DMS153 (cell line): ENCODE results near the gene SLC16A3.

Experiments
- DNase-seq: peaks from one replicate; lab custom pipeline; 2025; lab: John Stamatoyannopoulos, UW

Gene SLC16A3

DNA sequence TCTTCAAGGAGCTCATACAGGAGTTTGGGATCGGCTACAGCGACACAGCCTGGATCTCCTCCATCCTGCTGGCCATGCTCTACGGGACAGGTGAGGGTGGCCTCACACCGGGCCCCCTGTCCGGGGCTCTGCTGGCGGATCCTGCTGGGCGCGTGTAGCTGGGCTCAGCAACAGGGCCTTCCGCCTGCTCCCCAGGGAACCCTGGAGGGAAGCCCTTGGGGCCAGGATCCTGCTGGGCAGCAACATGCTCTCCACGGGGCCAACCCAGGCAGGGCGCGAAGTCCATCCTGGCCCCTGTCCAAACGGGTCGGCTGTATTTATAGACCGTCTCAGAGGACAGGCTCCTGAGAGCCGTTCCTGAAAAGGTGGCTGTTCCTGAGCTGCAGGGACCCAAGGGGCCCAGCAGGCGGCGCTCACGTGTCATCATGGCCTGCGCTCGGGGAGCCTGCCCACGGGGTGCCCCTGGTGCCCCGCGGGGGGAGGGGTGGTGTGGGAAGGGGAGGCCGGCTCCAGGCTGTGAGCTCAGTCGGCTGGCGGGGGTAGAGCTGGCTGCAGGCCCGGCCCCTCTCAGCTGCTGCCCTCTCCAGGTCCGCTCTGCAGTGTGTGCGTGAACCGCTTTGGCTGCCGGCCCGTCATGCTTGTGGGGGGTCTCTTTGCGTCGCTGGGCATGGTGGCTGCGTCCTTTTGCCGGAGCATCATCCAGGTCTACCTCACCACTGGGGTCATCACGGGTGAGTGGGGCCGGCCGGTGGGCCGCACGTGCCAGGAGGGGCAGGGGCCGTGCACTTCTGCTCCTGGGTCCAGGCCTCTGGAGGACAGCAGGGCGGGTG lies 7.5 kb downstream of the SLC16A3 start:
- peak; percentile 63 for DNase-seq

DNA sequence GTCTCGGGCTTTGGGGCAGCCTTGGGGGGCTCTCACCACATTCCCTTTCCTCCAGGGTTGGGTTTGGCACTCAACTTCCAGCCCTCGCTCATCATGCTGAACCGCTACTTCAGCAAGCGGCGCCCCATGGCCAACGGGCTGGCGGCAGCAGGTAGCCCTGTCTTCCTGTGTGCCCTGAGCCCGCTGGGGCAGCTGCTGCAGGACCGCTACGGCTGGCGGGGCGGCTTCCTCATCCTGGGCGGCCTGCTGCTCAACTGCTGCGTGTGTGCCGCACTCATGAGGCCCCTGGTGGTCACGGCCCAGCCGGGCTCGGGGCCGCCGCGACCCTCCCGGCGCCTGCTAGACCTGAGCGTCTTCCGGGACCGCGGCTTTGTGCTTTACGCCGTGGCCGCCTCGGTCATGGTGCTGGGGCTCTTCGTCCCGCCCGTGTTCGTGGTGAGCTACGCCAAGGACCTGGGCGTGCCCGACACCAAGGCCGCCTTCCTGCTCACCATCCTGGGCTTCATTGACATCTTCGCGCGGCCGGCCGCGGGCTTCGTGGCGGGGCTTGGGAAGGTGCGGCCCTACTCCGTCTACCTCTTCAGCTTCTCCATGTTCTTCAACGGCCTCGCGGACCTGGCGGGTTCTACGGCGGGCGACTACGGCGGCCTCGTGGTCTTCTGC lies 8.4 kb downstream of the SLC16A3 start:
- no peak for DNase-seq

DNA sequence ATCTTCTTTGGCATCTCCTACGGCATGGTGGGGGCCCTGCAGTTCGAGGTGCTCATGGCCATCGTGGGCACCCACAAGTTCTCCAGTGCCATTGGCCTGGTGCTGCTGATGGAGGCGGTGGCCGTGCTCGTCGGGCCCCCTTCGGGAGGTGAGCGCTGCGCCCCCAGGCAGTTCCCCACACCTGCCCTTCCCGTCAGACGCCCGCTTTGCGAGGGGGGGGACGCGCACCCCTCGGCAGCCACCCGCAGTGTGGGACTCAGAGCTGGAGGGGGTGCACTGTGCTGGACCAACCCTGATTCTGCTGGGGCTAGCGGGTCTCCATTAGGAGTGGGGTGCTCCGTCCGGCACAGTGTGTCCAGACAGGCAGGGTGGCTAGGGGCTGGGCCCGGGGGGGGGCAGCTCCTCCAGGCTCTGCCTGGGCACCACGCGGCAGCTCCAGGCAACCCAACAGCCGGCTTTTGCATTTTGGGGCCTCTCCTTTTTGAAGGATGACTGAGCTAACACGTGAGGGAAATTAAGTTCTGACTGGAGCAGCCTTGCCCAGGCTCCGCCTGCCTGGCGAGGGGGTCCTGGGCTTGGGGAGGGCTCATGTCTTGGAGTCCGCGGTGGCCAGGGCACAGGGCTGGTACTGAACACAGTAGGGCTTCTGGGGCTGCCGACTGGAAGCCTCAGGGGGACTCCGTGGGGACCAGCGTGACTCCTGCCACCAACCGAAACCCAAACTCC lies 9.1 kb downstream of the SLC16A3 start:
- DNase-seq, result no peak

DNA sequence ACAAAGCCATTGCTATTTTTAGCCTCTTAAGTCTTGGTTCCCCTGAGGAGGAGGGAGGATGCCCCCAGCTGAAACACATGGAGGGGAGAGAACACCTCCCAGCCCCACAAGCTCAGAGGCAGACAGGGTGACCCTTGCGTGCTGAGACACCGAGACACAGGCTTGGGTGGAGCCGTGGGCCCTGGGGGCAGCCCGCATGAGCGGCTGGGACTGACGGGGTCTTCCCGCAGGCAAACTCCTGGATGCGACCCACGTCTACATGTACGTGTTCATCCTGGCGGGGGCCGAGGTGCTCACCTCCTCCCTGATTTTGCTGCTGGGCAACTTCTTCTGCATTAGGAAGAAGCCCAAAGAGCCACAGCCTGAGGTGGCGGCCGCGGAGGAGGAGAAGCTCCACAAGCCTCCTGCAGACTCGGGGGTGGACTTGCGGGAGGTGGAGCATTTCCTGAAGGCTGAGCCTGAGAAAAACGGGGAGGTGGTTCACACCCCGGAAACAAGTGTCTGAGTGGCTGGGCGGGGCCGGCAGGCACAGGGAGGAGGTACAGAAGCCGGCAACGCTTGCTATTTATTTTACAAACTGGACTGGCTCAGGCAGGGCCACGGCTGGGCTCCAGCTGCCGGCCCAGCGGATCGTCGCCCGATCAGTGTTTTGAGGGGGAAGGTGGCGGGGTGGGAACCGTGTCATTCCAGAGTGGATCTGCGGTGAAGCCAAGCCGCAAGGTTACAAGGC lies 9.8 kb downstream of the SLC16A3 start:
- peak; percentile 68 for DNase-seq

DNA sequence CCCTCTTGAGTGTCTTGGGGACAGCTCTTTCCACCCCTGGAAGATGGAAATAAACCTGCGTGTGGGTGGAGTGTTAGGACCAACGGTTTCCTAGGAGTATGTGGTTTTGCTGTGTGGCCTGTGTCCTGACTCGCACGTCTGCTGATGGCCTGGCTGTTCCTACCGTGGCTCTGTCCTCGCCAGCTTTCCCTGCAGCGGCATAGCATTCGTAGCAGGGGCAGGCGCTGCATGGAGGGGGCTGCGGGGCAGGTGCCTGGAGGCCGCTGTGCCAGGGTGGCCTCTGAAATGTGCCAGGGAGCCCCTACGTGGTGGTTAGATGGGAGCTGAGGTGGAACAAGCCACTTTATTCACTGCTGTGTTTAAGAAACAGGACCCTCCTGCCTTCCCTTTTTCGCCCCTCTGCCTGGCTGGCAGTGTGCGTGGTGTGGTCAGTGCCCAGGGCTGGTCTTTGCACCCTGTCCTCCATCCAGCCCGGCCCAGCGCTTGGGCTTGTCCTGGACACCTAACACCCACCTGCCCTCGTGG lies 10.6 kb downstream of the SLC16A3 start:
- no peak for DNase-seq

DNA sequence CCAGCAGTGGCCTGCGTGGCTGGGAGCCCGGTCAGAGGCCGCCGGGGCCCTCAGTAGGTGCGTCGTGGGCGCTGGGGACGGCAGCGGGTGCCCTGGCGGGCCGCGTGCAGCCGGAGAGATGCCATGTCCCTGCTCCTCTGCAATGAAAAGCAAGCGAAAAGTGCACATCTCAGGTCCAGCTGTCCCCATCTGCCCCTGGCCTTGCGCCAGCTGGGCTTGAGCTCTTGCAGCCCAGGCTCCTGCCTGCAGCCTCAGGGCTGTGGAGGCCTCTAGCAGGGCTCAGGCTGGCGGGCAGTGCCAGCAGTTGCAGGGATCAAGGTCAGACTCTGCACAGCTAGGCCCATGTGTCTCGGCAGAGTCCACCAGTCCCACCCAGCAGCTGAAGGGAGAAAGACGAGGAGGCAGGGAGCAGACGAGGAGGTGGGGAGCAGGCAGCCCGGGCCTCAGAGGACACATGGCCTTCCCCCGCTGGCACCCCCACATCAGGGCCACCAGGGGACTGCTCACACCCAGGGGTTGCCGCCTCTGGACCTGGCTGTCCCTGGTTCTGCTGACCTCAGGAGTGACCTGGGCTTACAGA lies 11.2 kb downstream of the SLC16A3 start:
- DNase-seq, result no peak

DNA sequence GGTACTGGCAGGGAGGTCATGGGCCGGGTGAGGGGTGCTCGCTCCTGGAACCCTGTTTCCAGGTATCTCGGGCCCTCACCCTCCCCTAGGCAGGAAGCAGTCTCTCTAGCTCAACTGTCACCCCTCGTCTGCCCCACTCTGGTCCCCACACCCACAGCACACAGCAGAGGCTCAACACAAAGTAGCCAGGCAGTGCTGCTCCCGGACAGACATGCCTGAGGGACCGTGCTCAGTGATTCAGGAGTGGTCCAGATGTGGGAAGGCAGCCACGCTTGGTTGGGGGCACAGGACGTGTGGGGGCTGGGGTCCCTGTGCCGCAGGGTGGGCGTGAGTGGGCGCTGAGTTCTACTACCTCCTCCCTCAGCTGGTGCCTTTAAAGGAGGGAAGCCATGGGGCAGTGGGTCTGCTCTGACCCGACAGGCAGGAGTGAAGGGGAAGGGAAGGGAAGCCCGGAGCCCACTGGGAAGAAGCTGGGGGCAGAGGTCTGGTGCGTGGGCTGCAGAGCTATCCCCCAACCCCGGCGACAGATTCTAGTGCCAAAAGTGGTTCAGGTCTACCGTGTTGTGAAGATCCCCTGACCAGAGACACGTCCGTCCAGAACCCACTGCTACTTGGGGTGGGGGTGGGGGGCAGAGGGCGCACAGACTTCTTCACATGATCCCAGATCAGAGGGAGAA lies 11.8 kb downstream of the SLC16A3 start:
- no peak for DNase-seq

DNA sequence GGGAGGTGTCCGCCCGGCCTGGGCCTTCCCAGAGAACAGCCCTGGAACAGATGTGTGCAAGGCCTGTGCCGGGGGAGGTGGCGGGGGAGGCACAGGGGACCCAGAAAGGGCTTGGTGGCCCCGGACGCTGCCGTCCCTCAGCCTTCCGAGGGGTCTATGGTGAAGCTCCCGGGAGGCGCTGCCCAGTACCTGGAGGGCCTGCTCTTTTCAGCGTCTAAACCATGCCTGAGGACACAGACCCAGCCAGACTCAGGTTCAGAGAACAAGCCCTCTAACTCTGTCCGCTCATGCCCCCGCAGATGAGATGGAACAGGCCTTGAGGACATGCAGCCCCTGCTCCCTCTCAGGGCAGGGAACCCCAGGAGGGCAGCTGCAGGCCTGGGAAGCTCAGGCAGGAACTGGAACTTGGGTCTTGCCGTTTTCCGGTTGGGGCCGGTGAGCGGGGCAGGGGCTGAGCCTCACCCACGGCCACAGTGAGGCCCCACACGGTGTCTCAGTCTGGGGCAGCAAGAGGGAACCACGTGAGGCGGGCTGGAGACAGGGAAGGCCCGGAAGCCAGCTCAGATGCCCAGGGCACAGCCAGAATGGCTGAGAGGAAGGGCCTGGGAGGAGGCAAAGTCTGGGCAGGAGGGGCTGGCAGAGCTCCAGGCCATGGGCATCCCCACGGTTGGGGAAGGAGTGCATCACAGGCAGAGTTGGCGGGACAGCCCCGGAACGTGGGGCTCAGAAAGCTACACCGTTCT lies 12.5 kb downstream of the SLC16A3 start:
- no peak for DNase-seq

DNA sequence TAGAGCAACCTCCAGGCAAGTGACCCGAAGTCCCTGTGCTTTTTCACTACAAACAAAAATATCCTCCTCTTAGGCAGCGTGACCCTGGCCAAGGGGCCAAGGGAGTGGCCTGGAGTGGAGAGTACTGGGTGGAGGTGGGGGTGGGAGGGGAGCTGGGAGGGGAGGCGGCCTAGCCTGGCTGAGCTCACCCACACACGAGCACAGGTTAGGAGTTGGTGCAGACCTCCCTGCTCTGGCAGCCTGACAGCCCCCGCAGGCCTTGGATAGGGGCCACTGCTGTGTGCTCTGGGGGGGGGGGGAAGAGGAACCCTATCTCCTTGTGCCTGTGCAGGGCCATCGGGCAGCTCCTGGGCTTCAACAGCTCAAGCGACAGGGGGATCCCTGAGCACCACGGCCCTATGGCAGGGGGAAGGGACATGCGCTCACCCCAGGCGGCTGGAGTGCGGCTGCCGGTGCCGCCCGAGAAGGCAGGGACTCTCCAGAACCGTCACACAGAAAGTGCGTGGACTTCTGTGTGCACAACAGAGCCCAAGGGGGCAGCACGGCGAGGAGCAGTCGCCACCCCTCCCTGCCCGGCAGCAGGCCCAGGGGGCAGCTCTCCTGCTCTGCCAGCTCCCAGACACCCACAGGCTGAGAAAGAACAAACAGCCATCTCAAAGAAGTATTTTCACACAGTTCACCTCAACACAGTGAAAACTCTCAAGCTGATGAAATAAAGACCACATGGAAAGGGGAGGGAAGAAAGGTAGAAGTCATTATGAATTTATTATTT lies 13.3 kb downstream of the SLC16A3 start:
- DNase-seq, result no peak

DNA sequence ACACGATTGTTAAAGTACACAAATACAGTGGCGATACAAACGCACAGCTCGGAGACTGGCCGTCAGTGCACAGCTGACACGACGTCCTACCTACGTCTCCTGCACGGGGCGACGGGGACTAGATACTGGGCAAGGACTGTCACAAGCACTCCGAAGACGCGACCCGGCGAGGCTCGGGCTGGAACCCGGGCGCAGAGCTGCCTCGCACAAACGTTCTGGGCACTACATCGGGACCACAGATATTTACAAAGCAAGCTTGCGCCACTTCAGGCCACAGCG lies 13.8 kb downstream of the SLC16A3 start:
- no peak for DNase-seq

DNA sequence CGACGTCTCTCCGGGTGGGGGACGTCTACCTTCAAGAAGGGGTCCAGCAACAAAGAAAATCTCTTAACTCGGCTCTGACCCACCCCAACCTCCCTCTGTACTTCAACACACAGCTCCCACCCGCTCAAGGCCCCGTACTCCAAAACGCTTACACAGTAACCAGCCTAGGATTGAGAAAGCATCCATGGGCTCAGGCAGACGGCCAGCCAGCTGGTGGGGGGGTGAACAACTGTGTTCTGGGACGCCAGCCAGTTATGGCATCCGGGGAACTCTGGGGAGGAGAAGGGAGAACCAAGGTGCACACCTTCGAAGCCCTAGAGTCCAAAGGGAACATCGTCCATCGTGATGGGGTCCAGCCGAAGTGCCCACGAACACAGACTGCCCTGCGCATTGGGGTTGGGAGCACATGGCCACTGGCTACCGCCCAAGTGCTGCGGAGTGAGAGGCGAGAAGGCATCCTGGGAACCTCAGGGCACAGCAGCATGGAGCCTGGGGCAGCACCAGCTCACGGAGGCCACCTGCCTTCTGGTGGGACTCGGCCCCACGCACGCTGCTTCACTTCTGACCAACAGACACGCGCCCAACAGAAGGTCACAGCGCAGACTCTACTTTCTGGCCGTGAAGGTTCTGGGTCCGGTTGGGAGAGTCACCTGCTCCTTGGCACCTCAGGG lies 14.3 kb downstream of the SLC16A3 start:
- DNase-seq, result no peak

DNA sequence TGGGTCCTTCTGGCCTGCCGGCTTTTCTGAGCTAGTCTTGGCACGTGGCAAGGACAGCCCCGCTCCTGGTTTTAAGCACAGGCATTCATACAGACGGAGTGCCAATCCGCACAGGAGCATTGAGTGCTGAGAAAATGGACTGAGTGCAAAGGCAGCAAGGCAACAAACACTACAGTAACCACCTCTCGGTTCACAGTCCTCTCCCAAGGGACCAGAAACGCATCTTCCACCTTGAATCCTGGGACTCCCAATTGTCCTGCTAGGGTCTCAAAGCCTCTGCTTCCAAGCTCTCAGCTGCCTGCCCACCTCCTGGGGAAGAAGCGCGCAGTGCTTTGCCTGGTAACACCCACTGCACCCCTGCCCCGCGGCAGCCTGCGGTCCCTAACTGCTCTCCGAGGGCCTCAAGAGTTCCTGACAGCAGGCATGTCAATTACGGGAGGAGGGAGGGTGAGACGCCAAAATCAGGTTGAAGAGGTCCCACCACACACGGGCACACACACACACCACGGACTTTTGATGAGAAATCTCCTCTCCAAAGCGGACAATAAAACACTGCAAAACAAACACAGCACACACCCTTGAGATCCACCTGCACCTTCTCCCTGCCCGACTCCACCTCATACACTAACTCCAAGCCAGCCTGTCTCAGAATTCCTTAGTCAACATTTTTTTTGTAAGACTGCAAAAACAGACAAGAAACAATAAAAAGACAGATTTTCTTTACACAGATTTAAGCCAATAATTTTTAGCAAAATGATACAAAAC lies 15.0 kb downstream of the SLC16A3 start:
- DNase-seq, result no peak

DNA sequence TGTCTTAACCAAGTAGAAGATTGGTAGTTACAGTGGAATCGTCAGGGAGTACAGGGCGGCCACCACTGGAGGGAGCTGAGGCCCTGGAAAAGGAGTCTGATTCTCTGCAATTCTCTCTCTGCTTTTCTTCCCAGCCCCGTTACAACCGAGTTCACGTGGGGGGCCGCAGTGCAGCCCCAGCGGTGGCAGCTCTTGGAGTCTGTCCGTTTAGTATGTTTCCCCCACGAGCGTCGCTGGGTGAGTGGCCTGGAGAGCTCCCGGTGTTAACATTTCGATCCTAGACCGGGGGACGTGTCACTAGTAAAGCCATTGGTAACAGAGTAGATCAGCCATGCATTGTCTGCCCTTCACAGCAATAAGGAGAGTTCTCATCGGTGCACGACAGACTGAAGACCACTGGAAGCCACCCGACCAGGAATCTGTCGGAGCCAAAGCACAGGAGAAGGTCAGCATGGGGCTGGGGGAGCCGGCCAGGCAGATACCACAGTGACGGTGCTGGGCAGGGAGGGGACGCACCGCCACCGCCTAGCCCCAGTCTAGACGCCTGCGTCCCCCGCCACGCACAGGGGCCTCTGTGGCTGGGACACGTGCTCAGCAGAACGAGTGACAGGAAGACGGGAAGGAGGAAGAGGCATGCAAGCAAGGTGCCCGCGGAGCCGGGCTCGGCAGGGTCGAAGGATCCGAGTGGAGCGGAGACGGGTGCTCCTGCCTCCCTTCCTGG lies 15.7 kb downstream of the SLC16A3 start:
- DNase-seq, result no peak

DNA sequence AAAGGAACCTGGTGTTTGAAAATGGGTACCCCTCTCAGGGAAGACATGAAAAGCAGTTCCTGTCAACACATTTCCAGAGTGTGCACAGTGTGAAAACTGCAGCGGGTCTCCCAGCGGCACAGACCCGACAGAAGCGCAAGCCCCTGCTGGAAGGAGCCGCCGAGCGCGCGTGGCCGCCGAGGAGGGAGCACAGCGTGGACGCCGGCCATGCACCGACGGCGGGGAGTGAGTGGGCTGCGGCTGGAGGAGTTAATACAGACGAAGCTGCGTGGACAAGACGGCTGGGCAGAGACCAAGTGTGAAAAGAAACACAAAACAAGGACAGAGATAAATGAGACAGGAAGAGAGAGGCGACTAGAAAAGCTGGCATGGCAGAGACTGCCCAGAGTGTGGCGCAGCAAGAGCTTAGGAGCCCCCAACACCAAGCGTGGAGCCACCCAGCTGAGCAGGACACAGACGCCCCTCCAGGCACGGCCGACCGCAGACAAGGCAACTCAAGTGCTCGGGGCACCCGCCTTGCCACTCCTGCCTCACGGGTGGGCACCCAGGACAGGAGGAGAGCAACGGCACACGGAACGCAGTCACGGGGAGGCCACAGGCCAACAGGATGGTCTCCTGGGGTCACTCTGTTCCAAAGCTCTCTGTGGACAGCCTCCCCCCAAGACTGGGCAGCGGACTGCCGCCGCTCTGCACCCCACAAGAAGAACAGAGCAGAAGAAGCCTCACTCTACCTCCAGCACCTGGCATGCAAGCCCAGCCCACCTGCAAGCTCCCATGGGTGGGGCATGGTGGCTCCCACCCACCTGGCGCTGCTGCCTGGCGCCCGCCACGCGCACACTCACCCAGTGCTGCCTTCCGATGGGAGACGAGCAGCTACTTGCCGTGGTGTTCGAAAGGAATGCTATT lies 16.5 kb downstream of the SLC16A3 start:
- DNase-seq, result no peak

DNA sequence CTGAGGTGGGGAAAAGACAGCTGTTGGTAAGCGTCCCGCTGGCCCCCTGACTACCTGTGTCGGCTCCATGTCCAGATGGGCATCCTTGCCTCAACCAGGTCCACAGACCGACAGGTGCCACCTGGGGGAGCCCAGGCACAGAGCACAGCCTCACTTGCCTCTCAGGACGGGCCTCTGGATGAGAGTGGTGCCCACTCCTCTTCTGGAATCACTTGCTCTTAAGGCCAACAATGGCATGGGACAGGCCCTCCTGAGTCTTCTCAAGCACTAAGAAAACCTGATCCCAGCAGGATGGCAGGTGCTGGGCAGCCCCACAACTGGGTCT lies 17.2 kb downstream of the SLC16A3 start:
- DNase-seq, result no peak

DNA sequence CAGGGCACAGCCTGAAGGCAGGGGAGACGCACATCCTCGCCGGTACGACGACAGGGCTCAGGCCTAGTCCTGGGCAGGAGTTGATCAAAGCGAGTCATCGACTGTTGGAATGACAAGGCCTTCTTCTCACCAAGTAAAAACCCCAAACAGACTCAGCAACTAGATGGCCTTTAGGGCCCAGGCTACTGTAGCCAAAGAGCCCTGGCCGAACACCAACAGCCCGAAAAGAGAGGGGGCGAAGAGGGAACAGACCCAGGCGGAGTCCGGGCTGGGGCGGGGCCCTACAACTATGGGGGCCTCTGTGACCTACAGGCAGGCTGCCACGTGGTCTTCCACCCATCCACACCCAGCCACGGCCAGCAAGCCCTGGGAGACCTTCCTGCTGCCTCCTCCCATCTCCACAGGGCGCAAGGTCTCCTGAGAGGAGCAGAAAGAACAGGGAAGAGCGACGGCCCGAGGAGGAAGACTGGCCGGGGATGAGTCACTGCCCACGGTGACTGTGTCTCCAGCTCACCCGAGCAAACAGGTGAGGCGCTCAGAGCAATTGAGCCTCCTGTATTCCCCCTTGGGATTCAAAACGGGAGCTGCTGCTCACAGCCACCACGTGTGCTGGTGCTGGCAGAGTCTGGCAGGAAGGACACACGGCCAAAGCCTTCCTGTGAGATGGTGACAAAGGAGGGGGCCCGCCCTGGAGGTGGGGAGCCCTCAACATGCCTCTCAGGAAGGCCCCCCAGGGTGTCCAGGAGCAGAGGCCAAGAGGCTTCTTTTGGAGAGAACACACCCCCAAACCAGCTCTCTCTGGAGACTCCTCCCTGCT lies 17.7 kb downstream of the SLC16A3 start:
- no peak for DNase-seq
